Liver (tissue), 3 donors: Measurements from ENCODE around the gene MINAR1.

ENCODE experiments used
- GABPA ChIP-seq, 2 donors: IDR thresholded peaks in 1 of 2; conservative IDR thresholded peaks in 1 of 2; 2 replicates each; pipeline ENCODE4 v1.6.1; 2016; ENCODE audit warnings: antibody characterized with exemption in 2 of 2, mild to moderate bottlenecking in 1 of 2, moderate library complexity in 1 of 2
- HNF4G ChIP-seq: IDR thresholded peaks from 2 replicates; pipeline ENCODE4 v1.6.1; 2016; ENCODE audit warnings: antibody characterized with exemption
- RAD21 ChIP-seq, 2 donors: IDR thresholded peaks; 2 replicates each; pipeline ENCODE4 v1.6.1; 2016; ENCODE audit warnings: antibody characterized with exemption in 2 of 2, mild to moderate bottlenecking in 2 of 2
- TAF1 ChIP-seq: conservative IDR thresholded peaks from 2 replicates; pipeline ENCODE4 v1.6.1; 2016; ENCODE audit warnings: antibody characterized with exemption, mild to moderate bottlenecking
- YY1 ChIP-seq: IDR thresholded peaks from 2 replicates; pipeline ENCODE4 v1.6.1; 2016; ENCODE audit warnings: antibody characterized with exemption, mild to moderate bottlenecking
- TF ChIP-seq, protein P1 (sequence below): fragments of 150-350 bp; IDR thresholded peaks from 2 replicates; pipeline ENCODE4 v1.5.1; 2017; ENCODE audit warnings: improper control_type of control experiment, low read depth, low read length; ENCODE audit not compliant: missing input control
- TF ChIP-seq, protein P2 (sequence below): IDR thresholded peaks from 2 replicates; pipeline ENCODE4 v1.6.1; 2016; ENCODE audit warnings: antibody characterized with exemption, mild to moderate bottlenecking
- TF ChIP-seq, protein P3 (sequence below): IDR thresholded peaks from 2 replicates; pipeline ENCODE4 v1.6.1; 2016; ENCODE audit warnings: antibody characterized with exemption
- donor health status: healthy.
- donor health status: healthy.

DNA sequence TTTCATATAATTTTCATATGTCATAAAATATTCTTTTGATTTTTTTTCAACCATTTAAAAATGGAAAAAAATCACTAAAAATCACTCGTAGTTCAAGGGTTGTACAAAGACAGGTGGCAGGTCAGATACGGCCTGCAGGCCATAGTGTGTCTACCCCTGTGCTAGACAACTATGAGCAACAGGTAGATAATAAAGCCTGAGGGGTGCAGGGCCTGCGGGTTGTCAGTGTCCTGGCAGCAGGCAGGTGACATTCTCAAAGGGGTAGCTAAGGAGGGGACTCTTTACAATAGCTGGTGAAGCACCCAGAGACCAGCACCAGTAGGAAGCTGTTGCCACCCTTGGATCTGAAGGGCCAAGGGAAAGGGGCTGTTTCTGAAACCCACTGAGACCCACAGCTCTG is 34.4 kb downstream of the MINAR1 start:
- TF ChIP-seq, protein P1, sequence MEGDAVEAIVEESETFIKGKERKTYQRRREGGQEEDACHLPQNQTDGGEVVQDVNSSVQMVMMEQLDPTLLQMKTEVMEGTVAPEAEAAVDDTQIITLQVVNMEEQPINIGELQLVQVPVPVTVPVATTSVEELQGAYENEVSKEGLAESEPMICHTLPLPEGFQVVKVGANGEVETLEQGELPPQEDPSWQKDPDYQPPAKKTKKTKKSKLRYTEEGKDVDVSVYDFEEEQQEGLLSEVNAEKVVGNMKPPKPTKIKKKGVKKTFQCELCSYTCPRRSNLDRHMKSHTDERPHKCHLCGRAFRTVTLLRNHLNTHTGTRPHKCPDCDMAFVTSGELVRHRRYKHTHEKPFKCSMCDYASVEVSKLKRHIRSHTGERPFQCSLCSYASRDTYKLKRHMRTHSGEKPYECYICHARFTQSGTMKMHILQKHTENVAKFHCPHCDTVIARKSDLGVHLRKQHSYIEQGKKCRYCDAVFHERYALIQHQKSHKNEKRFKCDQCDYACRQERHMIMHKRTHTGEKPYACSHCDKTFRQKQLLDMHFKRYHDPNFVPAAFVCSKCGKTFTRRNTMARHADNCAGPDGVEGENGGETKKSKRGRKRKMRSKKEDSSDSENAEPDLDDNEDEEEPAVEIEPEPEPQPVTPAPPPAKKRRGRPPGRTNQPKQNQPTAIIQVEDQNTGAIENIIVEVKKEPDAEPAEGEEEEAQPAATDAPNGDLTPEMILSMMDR: no peak
- no peak for TF ChIP-seq TAF1
- TF ChIP-seq, protein P2, sequence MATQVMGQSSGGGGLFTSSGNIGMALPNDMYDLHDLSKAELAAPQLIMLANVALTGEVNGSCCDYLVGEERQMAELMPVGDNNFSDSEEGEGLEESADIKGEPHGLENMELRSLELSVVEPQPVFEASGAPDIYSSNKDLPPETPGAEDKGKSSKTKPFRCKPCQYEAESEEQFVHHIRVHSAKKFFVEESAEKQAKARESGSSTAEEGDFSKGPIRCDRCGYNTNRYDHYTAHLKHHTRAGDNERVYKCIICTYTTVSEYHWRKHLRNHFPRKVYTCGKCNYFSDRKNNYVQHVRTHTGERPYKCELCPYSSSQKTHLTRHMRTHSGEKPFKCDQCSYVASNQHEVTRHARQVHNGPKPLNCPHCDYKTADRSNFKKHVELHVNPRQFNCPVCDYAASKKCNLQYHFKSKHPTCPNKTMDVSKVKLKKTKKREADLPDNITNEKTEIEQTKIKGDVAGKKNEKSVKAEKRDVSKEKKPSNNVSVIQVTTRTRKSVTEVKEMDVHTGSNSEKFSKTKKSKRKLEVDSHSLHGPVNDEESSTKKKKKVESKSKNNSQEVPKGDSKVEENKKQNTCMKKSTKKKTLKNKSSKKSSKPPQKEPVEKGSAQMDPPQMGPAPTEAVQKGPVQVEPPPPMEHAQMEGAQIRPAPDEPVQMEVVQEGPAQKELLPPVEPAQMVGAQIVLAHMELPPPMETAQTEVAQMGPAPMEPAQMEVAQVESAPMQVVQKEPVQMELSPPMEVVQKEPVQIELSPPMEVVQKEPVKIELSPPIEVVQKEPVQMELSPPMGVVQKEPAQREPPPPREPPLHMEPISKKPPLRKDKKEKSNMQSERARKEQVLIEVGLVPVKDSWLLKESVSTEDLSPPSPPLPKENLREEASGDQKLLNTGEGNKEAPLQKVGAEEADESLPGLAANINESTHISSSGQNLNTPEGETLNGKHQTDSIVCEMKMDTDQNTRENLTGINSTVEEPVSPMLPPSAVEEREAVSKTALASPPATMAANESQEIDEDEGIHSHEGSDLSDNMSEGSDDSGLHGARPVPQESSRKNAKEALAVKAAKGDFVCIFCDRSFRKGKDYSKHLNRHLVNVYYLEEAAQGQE: no peak
- TF ChIP-seq GABPA (IDR thresholded peaks at IDR 0.05 in 1 of 2, conservative IDR thresholded peaks at IDR 0.05 in 1 of 2): no peak
- no peak for TF ChIP-seq YY1
- TF ChIP-seq, protein P3, sequence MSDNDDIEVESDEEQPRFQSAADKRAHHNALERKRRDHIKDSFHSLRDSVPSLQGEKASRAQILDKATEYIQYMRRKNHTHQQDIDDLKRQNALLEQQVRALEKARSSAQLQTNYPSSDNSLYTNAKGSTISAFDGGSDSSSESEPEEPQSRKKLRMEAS: no peak
- TF ChIP-seq HNF4G: no peak
- TF ChIP-seq RAD21 (IDR thresholded peaks at IDR 0.05): no peak
